PC-3 (cell line): ENCODE results near the gene CASD1. TPM values are rescaled to one million over a fixed set of nuclear protein-coding genes. Genes with fewer than 3 reads are reported as not detected.
A peak's percentile ranks its signal among the peaks of the same experiment; 100 is the strongest.

Source experiments
- ATAC-seq: fragments of 200-7000 bp; cut with Tn5 transposase; 2 replicates; pipeline ENCODE4 v1.9.1; 2020; ENCODE audit warnings: mild to moderate bottlenecking, moderate library complexity
- BruUV-seq: library from RNA; stranded (reverse); fragments of 400-500 nt; replicated peaks from 2 replicates; lab custom pipeline; 2021; lab: Mats Ljungman, UMichigan
- CTCF ChIA-PET: fragments of 300-600 bp; sonication (Branson Sonifier 250); formaldehyde crosslinking; loops from one replicate; lab custom pipeline; 2022; ENCODE audit warnings: antibody characterized with exemption; lab: Charles Lee
- POLR2A ChIA-PET: fragments of 300-600 bp; sonication (Branson Sonifier 250); formaldehyde crosslinking; loops from one replicate; lab custom pipeline; 2022; ENCODE audit warnings: antibody characterized with exemption; ENCODE audit not compliant: unreplicated experiment; lab: Charles Lee
- DNase-seq: peaks from one replicate; pipeline ENCODE4 v3.0.0-alpha.2; 2015
- H2AFZ ChIP-seq: fragments of 300-600 bp; sonication (generic); 2 replicates; pipeline ENCODE4 v1.6.0; 2016; ENCODE audit warnings: antibody characterized with exemption, low read length
- H3F3A ChIP-seq: fragments of 300-600 bp; sonication (generic); one replicate; pipeline ENCODE4 v1.6.0; 2017; ENCODE audit warnings: antibody characterized with exemption, low read length, control low read depth, mild to moderate bottlenecking; ENCODE audit not compliant: unreplicated experiment
- H3K27ac ChIP-seq: fragments of 300-600 bp; sonication (generic); 2 replicates; pipeline ENCODE4 v1.5.1; 2016; ENCODE audit warnings: mild to moderate bottlenecking, low read length
- H3K27me3 ChIP-seq: fragments of 300-600 bp; sonication (generic); 2 replicates; pipeline ENCODE4 v1.6.1; 2016; ENCODE audit warnings: low read length, mixed read lengths
- H3K36me3 ChIP-seq: fragments of 300-600 bp; sonication (generic); 2 replicates; pipeline ENCODE4 v1.6.1; 2016; ENCODE audit warnings: low read depth, mixed run types, low read length, mixed read lengths
- H3K4me1 ChIP-seq: fragments of 300-600 bp; sonication (generic); 2 replicates; pipeline ENCODE4 v1.5.1; 2016; ENCODE audit warnings: low read length; ENCODE audit not compliant: insufficient read depth
- H3K4me2 ChIP-seq: fragments of 300-600 bp; sonication (generic); 2 replicates; pipeline ENCODE4 v1.6.0; 2016; ENCODE audit warnings: low read length
- H3K4me3 ChIP-seq: fragments of 300-600 bp; sonication (generic); 2 replicates; pipeline ENCODE4 v1.5.1; 2016; ENCODE audit warnings: mild to moderate bottlenecking, low read length, mixed read lengths
- H3K79me2 ChIP-seq: fragments of 300-600 bp; sonication (generic); 2 replicates; pipeline ENCODE4 v1.6.1; 2017; ENCODE audit warnings: low read length, mixed read lengths
- H3K9ac ChIP-seq: fragments of 300-600 bp; sonication (generic); 2 replicates; pipeline ENCODE4 v1.6.0; 2016; ENCODE audit warnings: mild to moderate bottlenecking, low read length
- H3K9me2 ChIP-seq: fragments of 300-600 bp; sonication (generic); replicated peaks from 2 replicates; pipeline ENCODE4 v1.6.1; 2016; ENCODE audit warnings: mixed run types, low read length, mixed read lengths
- H3K9me3 ChIP-seq: fragments of 300-600 bp; sonication (generic); 2 replicates; pipeline ENCODE4 v1.6.1; 2016; ENCODE audit warnings: low read length, mixed read lengths
- H4K20me1 ChIP-seq: fragments of 300-600 bp; sonication (generic); 2 replicates; pipeline ENCODE4 v1.6.1; 2016; ENCODE audit warnings: low read length, mixed read lengths
- CTCF ChIP-seq: fragments of 300-600 bp; sonication (generic); conservative IDR thresholded peaks from 2 replicates; pipeline ENCODE4 v1.5.1; 2017; ENCODE audit warnings: antibody characterized with exemption, low read depth, mild to moderate bottlenecking, low read length
- EZH2 ChIP-seq: fragments of 300-600 bp; sonication (generic); IDR thresholded peaks from one replicate; pipeline ENCODE4 v1.6.1; 2017; ENCODE audit warnings: antibody characterized with exemption, mild to moderate bottlenecking, low read length; ENCODE audit not compliant: unreplicated experiment
- EZH2phosphoT487 ChIP-seq: fragments of 300-600 bp; sonication (generic); IDR thresholded peaks from 2 replicates; pipeline ENCODE4 v1.6.1; 2018; ENCODE audit warnings: mild to moderate bottlenecking, antibody characterized with exemption, low read length, borderline replicate concordance
- intact Hi-C: fragments of 100-400 bp; cut with micrococcal nuclease; formaldehyde crosslinking; loops from 2 replicates; pipeline ENCODE4 v1.9.0; 2023
- total RNA-seq: library from RNA; depleted of rRNA; stranded (reverse); fragments of >200 nt; gene quantifications from 2 replicates; pipeline ENCODE4 v1.2.3, GENCODE V29; 2014

Gene CASD1
- total RNA-seq, 1 experiment from 2014 or later: 9.3 TPM

DNA sequence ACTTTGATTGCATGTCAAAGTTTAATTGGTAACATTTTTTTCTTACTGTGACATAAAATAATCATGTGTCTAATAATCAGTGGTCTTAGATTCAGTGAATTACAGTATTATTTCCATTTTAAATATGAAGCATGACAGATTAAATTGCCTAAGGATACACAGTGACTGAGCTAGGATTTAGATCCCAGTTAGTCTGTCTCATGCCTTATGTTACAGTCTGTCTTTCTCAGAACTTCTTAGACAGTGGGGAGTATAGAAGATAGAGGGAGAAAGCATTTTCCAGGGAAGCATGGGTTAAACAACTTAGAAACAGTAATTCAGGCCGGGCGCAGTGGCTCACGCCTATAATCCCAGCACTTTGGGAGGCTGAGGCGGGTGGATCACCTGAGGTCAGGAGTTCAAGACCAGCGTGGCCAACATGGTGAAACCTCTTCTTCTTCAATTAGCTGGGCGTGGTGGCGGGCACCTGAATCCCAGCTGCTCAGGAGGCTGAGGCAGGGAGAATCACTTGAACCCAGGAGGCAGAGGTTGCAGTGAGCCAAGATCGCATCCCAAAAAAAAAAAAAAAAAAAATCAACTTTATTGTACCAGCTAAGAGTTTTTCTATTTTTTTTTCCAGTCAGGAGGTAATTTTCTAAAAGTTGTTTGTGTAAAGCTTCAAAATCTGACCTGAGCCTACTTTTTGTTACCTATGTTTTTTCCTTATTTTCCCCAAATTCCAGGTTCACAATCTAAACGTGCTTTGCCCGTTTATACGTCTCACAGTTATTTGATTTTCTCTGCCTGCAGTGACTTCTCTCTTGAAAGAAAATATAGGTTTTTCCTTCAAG, 3.3 kb downstream of the CASD1 start:
- ATAC-seq: no peak
- peaks cover 60% of the 10 kb centered on the region for H3K79me2 ChIP-seq
- H3K4me3 ChIP-seq: no peak overlapping the region
- no peak overlapping the region for H2AFZ ChIP-seq
- no peaks in the 10 kb centered on the region for H3K27me3 ChIP-seq
- no TSS peak for BruUV-seq
- H3F3A ChIP-seq: no peaks in the 10 kb centered on the region
- no peaks in the 10 kb centered on the region for H3K9me3 ChIP-seq
- ChIA-PET POLR2A (no interaction called here), CTCF (no interaction called here)
- DNase-seq: no peak
- intact Hi-C loops: no loop called here
- no peak overlapping the region for H3K4me2 ChIP-seq
- no peaks in the 10 kb centered on the region; the same call in 1 of the 2 replicates for H4K20me1 ChIP-seq
- TF ChIP-seq EZH2: no peak
- TF ChIP-seq EZH2phosphoT487: no peak
- no peak for TF ChIP-seq CTCF
- H3K9ac ChIP-seq: no peak overlapping the region
- no peaks in the 10 kb centered on the region for H3K9me2 ChIP-seq
- H3K36me3 ChIP-seq: no peaks in the 10 kb centered on the region
- peaks cover 32% of the 10 kb centered on the region for H3K4me1 ChIP-seq
- 0 out of 2 replicates have a peak overlapping the region, but pooled peaks have one; percentile 57 for H3K27ac ChIP-seq

DNA sequence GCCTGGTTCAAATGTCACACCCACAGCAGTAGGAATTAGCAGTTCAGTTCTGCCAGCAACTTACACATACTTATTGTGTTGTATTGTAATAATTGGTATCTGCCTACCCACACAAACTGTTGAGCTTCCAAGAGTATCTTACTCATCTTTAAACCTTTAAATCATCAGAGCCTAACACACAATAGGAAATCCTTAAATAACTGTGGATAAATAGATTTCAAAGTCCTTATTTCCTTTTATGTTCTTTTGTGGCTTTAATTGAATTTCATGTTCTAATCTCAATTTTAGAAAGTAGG, 3.9 kb downstream of the CASD1 start:
- intact Hi-C loops: no loop called here
- ATAC-seq (no peak), DNase-seq (no peak)
- Histone ChIP-seq H3K79me2 (peaks cover 60% of the 10 kb centered on the region), H3K9ac (no peak overlapping the region), H2AFZ (no peak overlapping the region), H3K9me2 (no peaks in the 10 kb centered on the region), H3K4me2 (no peak overlapping the region), H3K4me3 (no peak overlapping the region), H3K27me3 (no peaks in the 10 kb centered on the region), H3K4me1 (peaks cover 28% of the 10 kb centered on the region), H3K36me3 (no peaks in the 10 kb centered on the region), H4K20me1 (no peaks in the 10 kb centered on the region; the same call in 1 of the 2 replicates), H3F3A (no peaks in the 10 kb centered on the region), H3K27ac (no peak overlapping the region), H3K9me3 (no peaks in the 10 kb centered on the region)
- TF ChIP-seq CTCF (no peak), EZH2phosphoT487 (no peak), EZH2 (no peak)
- ChIA-PET CTCF (no interaction called here), POLR2A (no interaction called here)
- no TSS peak for BruUV-seq
